Right cardiac atrium (tissue), 5 donors: Measurements from ENCODE around the gene MIA. TPM values are rescaled to one million over a fixed set of nuclear protein-coding genes. Genes with fewer than 3 reads are reported as not detected.
A peak's percentile ranks its signal among the peaks of the same experiment; 100 is the strongest.
"Not testable (repeated sequence)": the region's sequence is repeated elsewhere in the genome, so short reads cannot be mapped to it uniquely, and the experiment has no call there.

Source experiments
- ATAC-seq, 2 donors: fragments of 200-7000 bp; cut with Tn5 transposase; one replicate each; pipeline versions ENCODE4 v1.8.0 to v1.9.1; 2020; ENCODE audit warnings: moderate library complexity in 2 of 2, mild to moderate bottlenecking in 1 of 2
- DNase-seq, 3 donors: peaks; one replicate each; pipeline ENCODE4 v3.0.0-alpha.2; 2020
- H3K27ac ChIP-seq: one replicate; pipeline ENCODE4 v1.5.1; 2013; ENCODE audit warnings: mild to moderate bottlenecking, low read length, control low read depth, moderate library complexity
- H3K27me3 ChIP-seq: one replicate; pipeline ENCODE4 v1.6.1; 2013; ENCODE audit not compliant: control insufficient read depth, insufficient read depth
- H3K4me1 ChIP-seq: one replicate; pipeline ENCODE4 v1.6.1; 2013; ENCODE audit warnings: low read length; ENCODE audit not compliant: control insufficient read depth, insufficient read depth
- H3K4me3 ChIP-seq: one replicate; pipeline ENCODE4 v1.5.1; 2013; ENCODE audit warnings: low read length, control low read depth
- H3K9me3 ChIP-seq: one replicate; pipeline ENCODE4 v1.6.1; 2013; ENCODE audit warnings: low read length; ENCODE audit not compliant: control insufficient read depth
- WGBS: extraction: QIAGEN DNeasy Blood & Tissue Kit; methylation state at CpG from one replicate; pipeline ENCODE4 v1.1.7; 2013; 5-methylcytosine and 5-hydroxymethylcytosine counted together
- intact Hi-C, 4 donors: fragments of 100-400 bp; cut with DNase I; formaldehyde crosslinking; loops; one replicate each; pipeline versions ENCODE4 v1.11.0 to v1.14.0; 2022 to 2023
- polyA plus RNA-seq: library from polyadenylated mRNA; stranded (reverse); fragments of 200-250 nt; gene quantifications from one replicate; pipeline ENCODE4 v1.2.3, GENCODE V29; 2013
- total RNA-seq, 4 donors: library from RNA; stranded (reverse); fragmentation: NEBNext Ultra II Directional; extraction: Animal tissue kit (Norgen Biotek cat#: 25700); gene quantifications; one replicate each; pipeline ENCODE4 v1.2.1, GENCODE V29; 2021
- donor health status: healthy with polysubstance abuse.
- donor health status: DM: no; HTN: yes; CAD: no.
- donor health status: DM: no; HTN: no; CAD: no.
- donor health status: DM: no; HTN: yes; CAD: no; lungs with severe emphysema.
- donor health status: DM: yes; HTN: yes; CAD: no.

The MIA gene
- total and polyA plus RNA-seq, 5 donors: 0.71 to 3.7 (median 1.6) TPM

- intact Hi-C loops, H3K4me1 ChIP-seq, ATAC-seq, H3K27ac ChIP-seq, H3K27me3 ChIP-seq, H3K9me3 ChIP-seq, H3K4me3 ChIP-seq: not testable (repeated sequence)
- peak in 2 of 3 donors; percentile 23 to 37 for DNase-seq
- WGBS: 89% methylated on average over 7 of the region's 7 CpGs
These were observed 37.2 kb downstream of the MIA start for GRCh38 chr19:40812571-40812970.

- Histone ChIP-seq H3K4me3 (no peak overlapping the region), H3K27ac (no peak overlapping the region), H3K4me1 (peaks cover 2% of the 10 kb centered on the region), H3K27me3 (no peaks in the 10 kb centered on the region), H3K9me3 (no peaks in the 10 kb centered on the region)
- DNase-seq: peak; percentile 36 to 81 (median 78)
- ATAC-seq: peak in 1 of 2 donors; percentile 0
- intact Hi-C loops: no loop called here
- WGBS: 18% methylated on average over 4 of the region's 4 CpGs
These were observed 37.9 kb downstream of the MIA start for GRCh38 chr19:40813182-40813581.

- DNase-seq (no peak), ATAC-seq (no peak)
- 72% methylated on average over 4 of the region's 4 CpGs for WGBS
- Histone ChIP-seq H3K27ac (no peak overlapping the region), H3K4me1 (no peaks in the 10 kb centered on the region), H3K27me3 (no peaks in the 10 kb centered on the region), H3K4me3 (no peak overlapping the region), H3K9me3 (no peaks in the 10 kb centered on the region)
- intact Hi-C loops: loop anchor here in 2 of 4 donors (5.0 kb wide), 1 partner anchor 153 kb away; no protein-coding TSS in a partner anchor
These were observed 39.9 kb downstream of the MIA start for GRCh38 chr19:40815223-40815622.

DNA sequence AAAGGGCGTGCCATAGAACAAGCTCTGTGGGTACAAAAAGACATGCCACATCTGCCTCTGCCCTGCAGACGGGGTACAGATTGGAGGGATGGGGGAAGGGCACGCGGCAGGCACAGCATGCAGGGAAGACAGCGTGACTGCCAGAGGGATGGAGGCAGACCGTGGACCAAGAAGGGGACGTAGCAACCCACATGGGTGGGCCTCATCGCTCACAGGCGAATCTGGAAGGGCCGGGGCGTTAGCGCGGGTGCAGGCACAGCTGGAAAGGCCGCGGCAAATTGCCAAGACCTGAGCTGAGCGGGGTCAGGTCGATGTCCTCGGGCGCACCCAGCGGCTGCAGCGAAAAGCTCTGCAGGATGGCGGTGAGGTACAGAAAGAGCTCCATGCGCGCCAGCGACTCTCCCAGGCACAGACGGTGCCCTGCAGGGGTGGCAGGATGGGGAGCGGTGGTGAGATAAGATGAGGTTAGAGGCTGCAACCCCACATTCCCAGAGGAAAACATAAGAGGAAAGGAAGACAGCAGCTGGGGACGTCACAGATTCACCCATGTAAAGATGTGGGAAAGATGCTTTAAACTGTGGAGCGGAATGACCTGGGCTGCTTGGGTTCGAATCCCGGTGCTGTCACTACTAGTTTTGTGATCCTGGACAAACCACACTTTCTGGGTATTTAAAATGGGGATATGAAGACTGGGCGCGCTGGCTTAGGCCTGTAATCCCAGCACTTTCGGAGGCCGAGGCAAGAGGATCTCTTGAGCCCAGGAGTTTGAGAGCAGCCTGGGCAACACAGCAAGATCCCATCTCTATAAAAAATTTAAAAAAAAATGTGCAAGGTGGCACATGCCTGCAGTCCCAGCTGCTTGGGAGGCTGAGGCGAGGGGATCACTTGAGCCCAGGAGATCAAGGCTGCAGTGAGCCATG is 43.4 kb downstream of the MIA start:
- peak; percentile 81 to 86 for ATAC-seq
- WGBS: 24% methylated on average over 31 of the region's 36 CpGs
- H3K4me3 ChIP-seq, H3K9me3 ChIP-seq, H3K27me3 ChIP-seq, H3K27ac ChIP-seq, H3K4me1 ChIP-seq: not testable (repeated sequence)
- intact Hi-C loops: loop anchor here in 3 of 4 donors (2.0 to 5.0 kb wide), 2 partner anchors 156 kb away; no protein-coding TSS in a partner anchor
- peak; percentile 81 to 93 (median 93) for DNase-seq

DNA sequence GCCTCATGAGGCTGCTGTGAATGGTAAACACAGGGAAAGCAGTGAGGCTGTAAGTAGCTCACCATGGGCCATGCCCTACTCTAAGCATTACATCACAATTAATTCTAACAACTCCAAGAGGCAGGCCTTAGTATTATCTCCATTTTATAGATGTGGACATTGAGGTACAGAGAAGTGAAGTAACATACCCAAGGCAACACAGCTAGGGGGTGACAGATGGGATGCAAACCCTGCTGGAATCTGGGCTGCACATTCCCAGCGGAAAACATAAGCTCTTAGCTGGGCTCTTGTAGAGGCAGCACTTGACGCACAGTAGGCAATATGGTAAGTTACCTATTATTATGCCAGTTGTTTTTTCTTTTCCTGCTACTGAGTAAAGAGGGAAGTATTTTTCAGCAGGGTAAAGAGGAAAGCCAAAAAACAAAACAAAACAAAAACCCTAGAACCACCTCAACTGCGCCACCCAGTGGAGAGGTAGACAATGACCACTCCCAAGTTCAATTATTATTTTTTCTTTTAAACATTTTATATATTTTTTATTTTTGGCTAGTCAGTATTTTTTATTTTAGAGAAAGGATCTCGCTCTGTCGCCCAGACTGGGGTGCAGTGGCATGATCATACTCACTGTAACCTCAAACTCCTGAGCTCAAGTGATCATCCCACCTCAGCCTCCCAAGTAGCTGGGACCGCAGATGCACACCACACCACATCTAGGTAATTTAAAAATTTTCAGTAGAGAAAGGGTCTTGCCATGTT is 44.3 kb downstream of the MIA start:
- 48% methylated on average over 6 of the region's 6 CpGs for WGBS
- DNase-seq: peak in 2 of 3 donors; percentile 51 to 77
- H3K4me1 ChIP-seq, H3K9me3 ChIP-seq, H3K27me3 ChIP-seq, H3K4me3 ChIP-seq: not testable (repeated sequence)
- intact Hi-C loops: loop anchor here in 3 of 4 donors (2.0 to 5.0 kb wide), 2 partner anchors 157 kb away; no protein-coding TSS in a partner anchor
- peak; percentile 6 to 8 for ATAC-seq
- peak overlapping the region; percentile 36 for H3K27ac ChIP-seq

DNA sequence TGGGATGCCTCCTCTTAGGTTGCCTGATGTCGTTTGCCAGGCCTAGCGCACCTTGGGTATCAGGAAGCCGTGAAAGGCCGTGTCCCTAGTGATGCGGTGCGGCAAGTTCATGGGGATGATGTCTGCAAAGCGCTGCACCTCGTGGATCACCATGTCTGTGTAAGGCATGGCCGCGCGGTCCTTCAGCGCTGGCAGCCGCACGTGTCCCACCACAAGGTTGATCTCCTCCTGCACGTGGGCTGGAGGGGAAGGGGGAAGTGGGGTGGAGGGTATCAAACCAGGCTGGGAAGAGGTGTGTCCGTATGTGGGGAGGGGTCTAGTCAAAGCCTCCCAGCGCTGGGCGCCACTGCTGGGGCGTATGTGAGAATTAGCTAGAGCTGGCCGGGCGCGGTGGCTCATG is 46.8 kb downstream of the MIA start:
- ATAC-seq: no peak
- intact Hi-C loops: no loop called here
- Histone ChIP-seq H3K4me1 (no peaks in the 10 kb centered on the region), H3K27me3 (no peaks in the 10 kb centered on the region), H3K4me3 (no peak overlapping the region), H3K27ac (no peak overlapping the region), H3K9me3 (no peaks in the 10 kb centered on the region)
- DNase-seq: peak in 1 of 3 donors; percentile 44
- 90% methylated on average over 22 of the region's 22 CpGs for WGBS

DNA sequence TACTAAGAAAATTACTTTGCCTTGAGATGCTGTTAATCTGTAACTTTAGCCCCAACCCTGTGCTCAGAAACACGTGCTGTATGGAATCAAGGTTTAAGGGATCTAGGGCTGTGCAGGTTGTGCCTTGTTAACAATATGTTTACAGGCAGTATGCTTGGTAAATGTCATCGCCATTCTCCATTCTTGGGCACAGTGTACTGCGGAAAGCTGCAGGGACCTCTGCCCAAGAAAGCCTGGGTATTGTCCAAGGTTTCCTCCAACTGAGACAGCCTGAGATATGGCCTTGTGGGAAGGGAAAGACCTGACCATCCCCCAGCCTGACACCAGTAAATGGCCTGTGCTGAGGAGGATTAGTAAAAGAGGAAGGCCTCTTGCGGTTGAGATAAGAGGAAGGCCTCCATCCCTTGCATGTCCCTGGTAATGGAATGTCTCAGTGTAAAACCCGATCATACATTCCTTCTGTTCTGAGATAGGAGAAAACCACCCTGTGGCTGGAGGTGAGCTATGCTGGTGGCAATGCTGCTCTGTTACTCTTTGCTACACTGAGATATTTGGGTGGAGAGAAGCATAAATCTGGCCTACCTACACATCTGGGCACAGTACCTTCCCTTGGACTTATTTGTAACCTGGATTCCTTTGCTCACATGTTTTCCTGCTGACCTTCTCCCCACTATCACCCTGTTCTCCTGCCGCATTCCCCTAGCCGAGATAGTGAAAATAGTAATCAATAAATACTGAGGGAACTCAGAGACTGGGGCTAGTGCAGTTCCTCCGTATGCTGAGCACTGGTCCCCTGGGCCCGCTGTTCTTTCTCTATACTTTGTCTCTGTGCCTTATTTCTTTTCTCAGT is 47.6 kb downstream of the MIA start:
- DNase-seq: peak in 2 of 3 donors; percentile 56
- intact Hi-C loops, ATAC-seq: not testable (repeated sequence)

DNA sequence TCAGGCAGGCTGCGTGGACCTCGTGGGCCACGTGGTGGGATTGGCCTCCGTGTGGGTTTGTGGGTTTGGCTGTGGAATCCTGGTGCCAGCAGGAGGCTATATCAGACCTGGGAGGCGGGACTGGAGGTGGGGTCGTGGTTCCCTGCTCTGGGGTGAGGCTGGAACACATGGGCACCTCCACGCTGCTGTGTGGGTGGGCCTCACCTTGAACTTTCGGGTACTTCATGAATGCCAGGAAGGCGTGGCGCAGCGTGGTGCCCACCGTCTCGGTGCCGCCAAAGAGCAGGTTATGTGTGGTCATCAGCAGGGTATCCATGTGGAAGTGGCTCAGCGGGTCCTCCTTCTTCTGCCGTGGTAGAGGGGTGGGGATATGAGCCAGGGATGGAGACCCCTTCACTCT is 49.6 kb downstream of the MIA start:
- peak in 1 of 3 donors; percentile 35 for DNase-seq
- intact Hi-C loops, H3K27ac ChIP-seq, H3K4me3 ChIP-seq, H3K9me3 ChIP-seq, H3K4me1 ChIP-seq, ATAC-seq, H3K27me3 ChIP-seq: not testable (repeated sequence)
- 93% methylated on average over 16 of the region's 16 CpGs for WGBS

More for the DNA sequence above, 47.6 kb downstream of the MIA start:
- 49% methylated on average over 9 of the region's 9 CpGs for WGBS
- not testable (repeated sequence) for H3K4me3 ChIP-seq, H3K9me3 ChIP-seq, H3K27me3 ChIP-seq, H3K4me1 ChIP-seq
- peak overlapping the region; percentile 41 for H3K27ac ChIP-seq

GRCh38 chr19:40825460-40826095 is 50.3 kb downstream of the MIA start:
- H3K4me3 ChIP-seq, H3K27ac ChIP-seq, H3K27me3 ChIP-seq, H3K9me3 ChIP-seq, DNase-seq, H3K4me1 ChIP-seq, intact Hi-C loops, ATAC-seq: not testable (repeated sequence)
- 96% methylated on average over 5 of the region's 6 CpGs for WGBS

- H3K9me3 ChIP-seq, H3K4me1 ChIP-seq, DNase-seq, ATAC-seq, intact Hi-C loops, H3K4me3 ChIP-seq, H3K27me3 ChIP-seq, H3K27ac ChIP-seq: not testable (repeated sequence)
- WGBS: 84% methylated on average over 9 of the region's 14 CpGs
These were observed 51.0 kb downstream of the MIA start for GRCh38 chr19:40826312-40826698.
